Brain pericyte (primary cell): ENCODE measurements around the gene FAM83B.
"Not testable (repeated sequence)": the region's sequence is repeated elsewhere in the genome, so short reads cannot be mapped to it uniquely, and the experiment has no call there.

Experiments used
- DNase-seq: peaks from one replicate; pipeline ENCODE4 v3.0.0-alpha.2; 2012; ENCODE audit warnings: low read depth, low spot score

The FAM83B gene

DNA sequence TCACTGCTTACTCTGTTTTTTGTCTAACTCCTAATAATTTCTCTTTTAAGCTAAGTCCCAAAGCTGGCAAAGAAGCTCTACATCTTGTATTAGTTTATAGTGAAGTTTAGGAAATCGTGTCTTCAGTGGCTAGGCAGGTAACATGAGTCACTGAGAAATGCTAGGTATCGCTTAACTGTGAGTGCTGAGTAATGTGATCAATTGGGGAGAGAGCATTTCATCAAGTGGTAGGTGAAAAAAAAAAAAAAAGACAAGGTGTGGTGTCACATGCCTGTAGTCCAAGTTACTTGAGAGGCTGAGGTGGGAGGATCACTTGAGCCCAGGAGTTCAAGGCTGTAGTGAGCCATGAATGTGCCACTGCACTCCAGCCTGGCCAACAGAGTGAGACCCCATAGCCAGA, 125.3 kb downstream of the FAM83B start:
- no peak for DNase-seq

DNA sequence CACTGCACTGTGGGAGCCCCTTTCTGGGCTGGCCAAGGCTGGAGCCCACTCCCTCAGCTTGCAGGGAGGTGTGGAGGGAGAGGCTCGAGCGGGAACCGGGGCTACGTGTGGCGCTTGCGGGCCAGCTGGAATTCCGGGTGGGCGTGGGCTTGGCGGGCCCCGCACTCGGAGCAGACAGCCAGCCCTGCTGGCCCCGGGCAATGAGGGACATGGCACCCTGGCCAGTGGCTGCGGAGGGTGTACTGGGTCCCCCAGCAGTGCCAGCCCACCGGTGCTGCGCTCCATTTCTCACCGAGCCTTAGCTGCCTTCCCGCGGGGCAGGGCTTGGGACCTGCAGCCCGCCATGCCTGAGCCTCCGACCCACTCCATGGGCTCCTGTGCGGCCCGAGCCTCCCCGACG, 132.6 kb downstream of the FAM83B start:
- DNase-seq: not testable (repeated sequence)

DNA sequence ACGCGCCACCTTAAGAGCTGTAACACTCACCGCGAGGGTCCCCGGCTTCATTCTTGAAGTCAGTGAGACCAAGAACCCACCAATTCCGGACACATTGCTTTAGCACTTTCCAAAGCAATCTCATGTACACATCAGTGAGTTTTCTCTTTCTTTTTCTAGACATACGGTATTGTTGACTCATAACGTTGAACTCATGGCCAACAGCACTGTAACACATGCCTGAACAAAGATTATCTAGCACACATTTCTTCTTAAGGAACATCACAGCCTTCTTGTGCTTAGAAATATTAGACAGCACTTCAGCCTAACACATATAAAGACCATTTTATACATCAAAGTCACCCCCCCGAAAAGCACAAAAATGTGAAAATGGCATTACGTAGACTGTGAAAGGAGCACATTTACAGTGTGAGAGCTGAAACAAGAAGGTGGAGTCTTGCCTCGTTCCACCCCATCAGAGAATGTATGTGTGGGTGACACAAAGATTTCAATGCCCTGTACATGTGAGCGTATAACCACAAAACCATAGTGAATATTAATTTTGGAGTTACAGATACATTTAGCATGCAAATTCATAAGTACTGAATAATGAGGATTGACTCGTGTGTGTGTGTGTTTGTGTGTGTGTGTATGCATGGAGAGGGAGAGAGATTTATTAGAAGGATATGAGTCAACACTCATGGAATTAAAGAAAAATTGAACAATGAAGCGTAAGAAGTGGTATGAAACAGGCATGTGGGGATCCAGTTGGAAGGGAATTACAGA, 134.1 kb downstream of the FAM83B start:
- DNase-seq: no peak

GRCh38 chr6:54981276-54981609, 134.7 kb downstream of the FAM83B start:
- DNase-seq: no peak

DNA sequence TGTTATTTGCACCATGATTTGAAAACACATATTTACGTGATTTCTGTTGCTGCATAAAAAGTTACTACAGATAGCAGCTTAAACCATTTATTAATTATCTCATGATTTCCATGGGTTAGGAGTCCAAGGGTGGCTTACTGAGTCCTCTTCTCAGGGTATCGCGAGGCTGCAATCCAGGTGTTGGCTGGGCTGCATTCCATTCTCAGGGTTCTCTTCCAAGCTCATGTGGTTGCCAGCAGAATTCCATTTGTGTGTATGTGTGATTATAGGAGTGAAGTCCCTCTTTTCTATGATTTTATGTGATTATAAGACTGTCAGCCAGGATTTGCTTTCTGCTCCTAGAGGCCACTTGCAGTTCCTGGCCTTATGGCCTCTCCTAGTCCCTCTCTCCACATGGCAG, 135.1 kb downstream of the FAM83B start:
- DNase-seq: no peak

DNA sequence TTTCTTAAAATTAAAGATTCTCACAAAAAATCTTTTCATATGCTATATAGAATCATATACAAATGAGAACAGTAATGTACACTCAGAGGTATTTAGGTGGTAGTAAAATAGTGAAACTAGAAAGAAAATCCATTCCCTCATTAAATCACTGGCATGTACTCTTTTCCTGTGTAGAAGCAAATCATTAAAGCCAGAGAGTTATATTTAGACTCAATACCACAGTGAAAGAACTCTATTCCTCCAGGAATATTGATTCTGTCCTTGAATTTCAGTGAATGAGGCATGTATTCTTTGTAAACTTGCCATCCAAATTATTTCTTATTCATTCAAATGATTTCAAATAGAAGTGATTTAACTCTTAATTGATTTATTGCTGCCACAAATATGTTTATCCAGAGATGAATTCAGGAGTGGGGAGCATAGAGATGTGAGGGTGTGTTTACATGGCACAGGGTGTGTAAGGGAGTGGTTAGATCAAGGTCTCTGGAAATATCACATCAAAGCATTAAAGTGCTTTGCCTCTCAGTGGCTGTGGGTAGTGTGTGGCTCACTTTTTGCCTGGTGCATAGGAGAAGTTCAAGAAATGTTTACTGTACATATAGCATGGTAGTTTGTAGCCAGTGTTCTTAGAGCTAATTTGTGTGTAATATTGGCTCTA, 141.2 kb downstream of the FAM83B start:
- no peak for DNase-seq

DNA sequence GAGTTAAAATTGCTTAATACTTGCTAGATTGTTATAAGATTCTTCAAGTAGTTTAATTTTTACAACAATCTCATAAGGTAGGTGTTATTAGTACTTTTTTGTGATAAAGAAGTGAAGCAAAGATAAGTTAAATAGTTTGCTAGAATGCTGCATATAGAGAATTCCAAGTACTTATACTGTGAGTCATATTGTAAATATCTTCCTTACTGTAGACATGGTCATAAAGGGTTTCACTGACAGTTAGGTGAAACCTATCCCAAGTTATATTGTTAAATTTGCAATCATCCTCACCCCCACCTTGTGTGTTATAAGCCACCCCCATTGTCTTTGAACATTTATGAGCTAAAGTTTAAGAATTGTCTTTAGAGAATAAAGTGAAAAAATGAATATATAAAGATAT, 142.0 kb downstream of the FAM83B start:
- DNase-seq: no peak

DNA sequence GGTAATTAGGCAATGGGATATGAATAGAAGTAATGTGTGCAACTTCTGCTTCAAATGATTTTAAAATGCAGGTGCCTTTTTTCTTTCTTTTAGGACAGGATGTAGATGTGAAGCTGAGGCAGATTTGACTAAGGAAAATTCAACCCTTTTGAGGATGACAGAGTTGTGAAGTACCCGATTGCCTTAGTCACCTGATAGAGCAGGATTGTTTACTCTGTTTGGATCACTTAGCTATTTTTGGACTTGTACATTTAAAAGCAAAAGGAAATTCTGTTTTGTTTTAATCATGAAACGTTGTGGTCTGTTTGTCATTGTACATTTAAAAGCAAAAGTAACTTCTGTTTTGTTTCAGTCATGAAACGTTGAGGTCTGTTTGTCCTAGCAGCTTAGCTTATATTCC, 143.4 kb downstream of the FAM83B start:
- no peak for DNase-seq
